Esophagus squamous epithelium (tissue), 4 donors: ENCODE measurements around the gene APOL6.

Experiments used
- CTCF ChIP-seq, 6 experiments: fragments of 450-650 bp in 4 of 6; fragments of 200-600 bp in 2 of 6; sonication (generic) in 2 of 6; IDR thresholded peaks; one replicate each; pipeline ENCODE4 v1.5.1; 2016 to 2019; ENCODE audit warnings: antibody characterized with exemption in 6 of 6, mild to moderate bottlenecking in 4 of 6, moderate library complexity in 4 of 6
- POLR2A ChIP-seq, 4 donors: fragments of 450-650 bp; IDR thresholded peaks; one replicate each; pipeline ENCODE4 v1.6.1; 2017; ENCODE audit warnings: antibody characterized with exemption in 4 of 4, mild to moderate bottlenecking in 4 of 4, moderate library complexity in 3 of 4

GRCh38 chr22:35630387-35630793 lies 17.9 kb upstream of the APOL6 start:
- TF ChIP-seq CTCF (IDR thresholded peaks at IDR 0.05) (no peak), POLR2A (IDR thresholded peaks at IDR 0.05) (no peak)
